ENCODE measurements around the gene KIF21B. TPM values are rescaled to one million over a fixed set of nuclear protein-coding genes. Genes with fewer than 3 reads are reported as not detected.

Gene KIF21B
- total RNA-seq, 1 donor from 2014 or later: 7.6 TPM

DNA sequence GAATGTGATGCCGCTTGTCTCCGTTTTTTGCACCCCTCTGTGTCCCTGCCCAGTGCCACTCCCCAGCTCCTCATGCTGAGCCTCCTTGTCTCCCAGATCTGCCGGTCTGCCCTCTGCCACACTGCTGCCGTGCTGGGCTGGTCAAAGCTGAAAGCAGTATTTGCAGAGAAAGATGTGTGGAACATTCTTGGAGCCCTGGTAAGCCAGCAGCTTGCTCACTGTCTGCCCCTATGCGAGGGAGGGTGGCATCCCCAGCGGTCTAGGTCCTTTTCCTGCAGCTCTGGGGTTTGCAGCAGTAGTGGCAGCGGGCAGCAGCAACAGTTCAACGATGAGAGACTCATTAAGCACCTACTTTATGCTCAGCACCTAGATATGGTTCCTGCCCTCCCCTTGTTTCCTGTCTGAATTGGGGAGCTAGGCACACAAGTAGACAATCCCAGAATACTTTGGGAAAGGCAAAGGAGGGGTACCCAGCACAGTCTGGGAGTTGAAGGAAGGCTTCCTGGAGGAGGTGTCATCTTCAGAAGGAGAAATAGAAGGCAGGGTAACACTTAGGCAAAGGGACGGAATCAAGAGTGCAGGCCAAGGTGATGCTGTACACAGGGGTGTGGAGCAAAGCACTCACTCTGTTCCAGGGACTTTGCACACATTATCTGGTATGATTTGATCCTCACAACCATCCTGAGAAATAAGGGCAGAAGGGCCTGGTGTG lies 63.1 kb downstream of the KIF21B start:
- H3K4me3 Mint-ChIP-seq: no peak overlapping the region
- H3K36me3 Mint-ChIP-seq: no peaks in the 10 kb centered on the region
- peaks cover 20% of the 10 kb centered on the region for H3K4me1 Mint-ChIP-seq (ENCODE audit: unreplicated experiment)
- peak overlapping the region; percentile 39 for H3K27ac Mint-ChIP-seq
- no peaks in the 10 kb centered on the region for H3K27me3 Mint-ChIP-seq
- DNase-seq (ENCODE audit: extremely low spot score, unreplicated experiment): no peak
- TF ChIP-seq, protein P1, sequence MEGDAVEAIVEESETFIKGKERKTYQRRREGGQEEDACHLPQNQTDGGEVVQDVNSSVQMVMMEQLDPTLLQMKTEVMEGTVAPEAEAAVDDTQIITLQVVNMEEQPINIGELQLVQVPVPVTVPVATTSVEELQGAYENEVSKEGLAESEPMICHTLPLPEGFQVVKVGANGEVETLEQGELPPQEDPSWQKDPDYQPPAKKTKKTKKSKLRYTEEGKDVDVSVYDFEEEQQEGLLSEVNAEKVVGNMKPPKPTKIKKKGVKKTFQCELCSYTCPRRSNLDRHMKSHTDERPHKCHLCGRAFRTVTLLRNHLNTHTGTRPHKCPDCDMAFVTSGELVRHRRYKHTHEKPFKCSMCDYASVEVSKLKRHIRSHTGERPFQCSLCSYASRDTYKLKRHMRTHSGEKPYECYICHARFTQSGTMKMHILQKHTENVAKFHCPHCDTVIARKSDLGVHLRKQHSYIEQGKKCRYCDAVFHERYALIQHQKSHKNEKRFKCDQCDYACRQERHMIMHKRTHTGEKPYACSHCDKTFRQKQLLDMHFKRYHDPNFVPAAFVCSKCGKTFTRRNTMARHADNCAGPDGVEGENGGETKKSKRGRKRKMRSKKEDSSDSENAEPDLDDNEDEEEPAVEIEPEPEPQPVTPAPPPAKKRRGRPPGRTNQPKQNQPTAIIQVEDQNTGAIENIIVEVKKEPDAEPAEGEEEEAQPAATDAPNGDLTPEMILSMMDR (conservative IDR thresholded peaks at IDR 0.05): no peak
- no peaks in the 10 kb centered on the region for H3K9me3 Mint-ChIP-seq

DNA sequence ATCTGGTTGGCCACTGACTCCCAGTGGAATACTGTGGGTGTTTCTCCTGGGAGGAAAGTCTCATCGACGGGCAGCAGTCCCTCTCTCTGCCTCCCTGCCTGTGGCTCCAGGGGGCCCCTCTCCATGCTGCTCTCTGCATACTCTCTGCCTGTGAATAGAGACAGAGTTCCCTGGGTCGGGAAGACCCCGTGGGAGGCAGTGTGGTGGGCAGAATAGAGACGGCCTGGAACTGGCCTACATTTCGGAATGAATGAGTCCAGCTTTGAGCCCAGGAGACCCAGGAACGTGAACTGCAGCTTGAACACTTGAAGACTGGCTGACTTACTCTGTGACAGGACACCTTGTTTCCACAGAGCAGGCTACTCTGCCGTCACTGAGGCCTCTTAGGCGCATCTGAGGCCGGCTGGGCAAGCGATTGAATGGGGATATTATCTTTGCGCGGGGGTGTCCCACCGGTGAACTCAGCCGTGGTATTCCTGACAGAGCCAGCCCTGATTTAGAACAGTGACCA lies 64.0 kb downstream of the KIF21B start:
- no peaks in the 10 kb centered on the region for H3K27me3 Mint-ChIP-seq
- no peaks in the 10 kb centered on the region for H3K9me3 Mint-ChIP-seq
- TF ChIP-seq, protein P1 (conservative IDR thresholded peaks at IDR 0.05): no peak
- no peak overlapping the region for H3K4me3 Mint-ChIP-seq
- no peak for DNase-seq (ENCODE audit: extremely low spot score, unreplicated experiment)
- no peaks in the 10 kb centered on the region for H3K36me3 Mint-ChIP-seq
- H3K4me1 Mint-ChIP-seq (ENCODE audit: unreplicated experiment): peaks cover 20% of the 10 kb centered on the region
- no peak overlapping the region for H3K27ac Mint-ChIP-seq

DNA sequence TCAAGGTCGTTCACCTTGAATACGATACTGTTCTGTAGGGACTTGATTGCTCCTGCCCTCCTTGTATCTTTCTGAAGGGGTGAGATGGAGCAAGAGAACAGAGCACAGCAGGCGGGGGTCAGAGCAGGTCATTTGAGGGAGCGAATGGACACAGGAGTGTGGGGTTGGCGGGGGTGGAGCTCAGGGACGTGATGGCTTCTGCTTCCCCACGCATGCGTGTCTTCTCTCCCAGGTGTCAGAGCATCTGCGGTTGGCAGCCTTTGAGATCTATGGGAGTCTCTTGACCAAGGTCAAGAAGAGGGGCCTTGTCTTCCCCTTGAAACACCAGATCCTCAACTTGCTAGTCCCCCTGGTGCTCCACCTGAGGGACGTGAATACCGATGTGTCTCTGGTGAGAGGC lies 64.9 kb downstream of the KIF21B start:
- H3K9me3 Mint-ChIP-seq: no peaks in the 10 kb centered on the region
- no peaks in the 10 kb centered on the region for H3K36me3 Mint-ChIP-seq
- no peak for DNase-seq (ENCODE audit: extremely low spot score, unreplicated experiment)
- no peak overlapping the region for H3K27ac Mint-ChIP-seq
- peaks cover 20% of the 10 kb centered on the region for H3K4me1 Mint-ChIP-seq (ENCODE audit: unreplicated experiment)
- no peaks in the 10 kb centered on the region for H3K27me3 Mint-ChIP-seq
- H3K4me3 Mint-ChIP-seq: no peak overlapping the region
- TF ChIP-seq, protein P1 (conservative IDR thresholded peaks at IDR 0.05): no peak

DNA sequence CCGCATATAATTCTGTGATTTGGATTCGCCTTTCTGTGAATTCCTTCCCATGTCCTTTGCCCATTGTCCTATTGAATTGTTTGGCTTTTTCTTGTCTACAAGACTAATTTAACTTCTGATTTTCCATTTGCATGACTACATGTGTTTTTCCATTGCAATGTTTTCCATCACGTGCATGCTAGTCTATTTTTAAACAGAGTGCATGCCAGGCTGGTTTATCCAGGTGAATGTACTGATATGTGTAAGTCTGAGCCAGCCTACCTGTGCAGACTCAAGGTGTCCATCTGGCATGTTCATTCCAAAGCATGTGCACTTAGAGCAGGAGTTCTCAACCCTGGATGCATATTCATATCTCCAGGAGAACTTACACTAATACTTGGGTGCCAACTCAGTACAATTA lies 69.1 kb downstream of the KIF21B start:
- Mint-ChIP-seq H3K27ac (no peak overlapping the region), H3K27me3 (no peaks in the 10 kb centered on the region)

DNA sequence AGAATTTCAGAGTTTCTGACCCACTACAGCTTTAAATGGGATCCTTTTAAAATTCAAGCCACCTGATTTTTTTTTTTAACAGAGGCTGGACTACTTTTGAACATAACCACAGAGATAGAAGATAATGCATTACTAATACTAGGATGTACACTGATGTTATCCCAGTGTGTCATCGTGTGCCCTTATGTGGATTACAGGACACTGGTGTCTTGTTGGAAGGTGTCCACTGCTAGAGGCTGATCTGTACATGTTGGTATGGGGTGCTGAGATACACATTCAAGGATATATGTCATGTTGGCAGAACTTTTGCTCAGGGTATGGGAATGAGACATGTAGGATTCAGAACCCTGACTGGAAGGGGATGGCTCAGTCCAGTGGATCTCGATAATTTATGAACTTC lies 72.5 kb downstream of the KIF21B start:
- no peaks in the 10 kb centered on the region for H3K36me3 Mint-ChIP-seq
- no peak for DNase-seq (ENCODE audit: extremely low spot score, unreplicated experiment)
- H3K27me3 Mint-ChIP-seq: no peaks in the 10 kb centered on the region
- no peak overlapping the region for H3K27ac Mint-ChIP-seq
- H3K9me3 Mint-ChIP-seq: peaks cover 10% of the 10 kb centered on the region
- no peaks in the 10 kb centered on the region for H3K4me1 Mint-ChIP-seq (ENCODE audit: unreplicated experiment)
- H3K4me3 Mint-ChIP-seq: no peak overlapping the region
- TF ChIP-seq, protein P1 (conservative IDR thresholded peaks at IDR 0.05): no peak

More for the DNA sequence above, 69.1 kb downstream of the KIF21B start:
- Mint-ChIP-seq H3K4me1 (ENCODE audit: unreplicated experiment) (peaks cover under 1% of the 10 kb centered on the region), H3K36me3 (no peaks in the 10 kb centered on the region), H3K9me3 (no peaks in the 10 kb centered on the region), H3K4me3 (no peak overlapping the region)
- TF ChIP-seq, protein P1 (conservative IDR thresholded peaks at IDR 0.05): no peak
- DNase-seq (ENCODE audit: extremely low spot score, unreplicated experiment): no peak
